IMR-90 (cell line): ENCODE data around the gene C1QC. TPM values are rescaled to one million over a fixed set of nuclear protein-coding genes. Genes with fewer than 3 reads are reported as not detected.

Experiments used
- ATAC-seq: fragments of 200-7000 bp; cut with Tn5 transposase; 2 replicates; pipeline ENCODE4 v1.9.1; 2020; ENCODE audit warnings: low read depth, mild to moderate bottlenecking, moderate library complexity
- BruUV-seq: library from RNA; stranded (reverse); fragments of 400-500 nt; replicated peaks from 2 replicates; lab custom pipeline; 2021; lab: Mats Ljungman, UMichigan
- CTCF ChIA-PET: fragments of 300-600 bp; formaldehyde crosslinking; extraction: SDS; loops from one replicate; lab custom pipeline; 2021; ENCODE audit warnings: antibody characterized with exemption; lab: Yijun Ruan, JAX
- POLR2A ChIA-PET: fragments of 300-600 bp; sonication (Branson Sonifier 250); formaldehyde crosslinking; loops from one replicate; lab custom pipeline; 2022; ENCODE audit warnings: antibody characterized with exemption; ENCODE audit not compliant: unreplicated experiment; lab: Charles Lee
- DNase-seq: peaks from one replicate; pipeline ENCODE4 v3.0.0; 2013
- H2AFZ ChIP-seq: replicated peaks from 2 replicates; pipeline ENCODE3; 2013; ENCODE audit warnings: low read length, mild to moderate bottlenecking; ENCODE audit not compliant: poor library complexity
- H2AK5ac ChIP-seq: 2 replicates; pipeline ENCODE4 v1.6.1; 2013; ENCODE audit warnings: low read depth, low read length, inconsistent platforms
- H2AK9ac ChIP-seq: replicated peaks from 2 replicates; pipeline ENCODE3; 2013; ENCODE audit warnings: mild to moderate bottlenecking, low read depth, low read length, moderate library complexity; ENCODE audit not compliant: poor library complexity
- H2BK120ac ChIP-seq: 2 replicates; pipeline ENCODE4 v1.6.1; 2013; ENCODE audit warnings: low read depth, low read length, inconsistent platforms
- H2BK15ac ChIP-seq: 3 replicates; pipeline ENCODE4 v1.6.1; 2013; ENCODE audit warnings: low read depth, low read length, inconsistent platforms
- H2BK20ac ChIP-seq: 2 replicates; pipeline ENCODE4 v1.6.1; 2013; ENCODE audit warnings: low read depth, mild to moderate bottlenecking, inconsistent platforms, low read length, moderate library complexity
- H2BK5ac ChIP-seq: 2 replicates; pipeline ENCODE4 v1.6.1; 2013; ENCODE audit warnings: mild to moderate bottlenecking, low read depth, low read length, inconsistent platforms; ENCODE audit not compliant: poor library complexity, severe bottlenecking
- H3K14ac ChIP-seq: replicated peaks from 2 replicates; pipeline ENCODE4 v1.6.1; 2013; ENCODE audit warnings: low read depth, low read length, inconsistent platforms
- H3K18ac ChIP-seq: 2 replicates; pipeline ENCODE4 v1.6.1; 2013; ENCODE audit warnings: low read depth, low read length, control low read depth
- H3K23ac ChIP-seq: 2 replicates; pipeline ENCODE4 v1.6.1; 2013; ENCODE audit warnings: low read depth, low read length, inconsistent platforms
- H3K27ac ChIP-seq: 2 replicates; pipeline ENCODE4 v1.5.1; 2013; ENCODE audit warnings: mild to moderate bottlenecking, control low read depth, low read length; ENCODE audit not compliant: insufficient read depth
- H3K27me3 ChIP-seq: 2 replicates; pipeline ENCODE4 v1.6.1; 2013; ENCODE audit warnings: low read length; ENCODE audit not compliant: control insufficient read depth, insufficient read depth
- H3K36me3 ChIP-seq: 2 replicates; pipeline ENCODE4 v1.6.1; 2013; ENCODE audit warnings: low read length, mixed read lengths; ENCODE audit not compliant: control insufficient read depth, insufficient read depth
- H3K4ac ChIP-seq: 2 replicates; pipeline ENCODE4 v1.6.1; 2013; ENCODE audit warnings: low read depth, low read length, inconsistent platforms
- H3K4me1 ChIP-seq: 2 replicates; pipeline ENCODE4 v1.6.1; 2013; ENCODE audit warnings: low read length, mixed read lengths; ENCODE audit not compliant: control insufficient read depth, insufficient read depth
- H3K4me2 ChIP-seq: 2 replicates; pipeline ENCODE4 v1.6.1; 2013; ENCODE audit warnings: low read depth, mild to moderate bottlenecking, control low read depth, low read length, moderate library complexity
- H3K4me3 ChIP-seq: 2 replicates; pipeline ENCODE4 v1.5.1; 2013; ENCODE audit warnings: low read depth, mild to moderate bottlenecking, control low read depth, low read length, moderate library complexity; ENCODE audit not compliant: insufficient read depth
- H3K56ac ChIP-seq: 2 replicates; pipeline ENCODE4 v1.6.1; 2013; ENCODE audit warnings: low read length, inconsistent platforms; ENCODE audit not compliant: insufficient read depth; ENCODE audit errors: extremely low read depth
- H3K79me1 ChIP-seq, 2 experiments: 2 replicates each; pipeline ENCODE4 v1.6.1; 2013; ENCODE audit warnings: low read length in 2 of 2, inconsistent platforms in 1 of 2, low read depth in 1 of 2
- H3K9ac ChIP-seq: 2 replicates; pipeline ENCODE4 v1.6.1; 2013; ENCODE audit warnings: low read depth, low read length, control low read depth
- H3K9me1 ChIP-seq: 2 replicates; pipeline ENCODE4 v1.6.1; 2013; ENCODE audit warnings: low read length, inconsistent platforms; ENCODE audit not compliant: insufficient read depth
- H3K9me3 ChIP-seq: 2 replicates; pipeline ENCODE4 v1.6.1; 2013; ENCODE audit warnings: low read length; ENCODE audit not compliant: control insufficient read depth, insufficient read depth
- H4K20me1 ChIP-seq: 2 replicates; pipeline ENCODE4 v1.6.1; 2013; ENCODE audit warnings: low read length, inconsistent platforms; ENCODE audit not compliant: insufficient read depth
- H4K5ac ChIP-seq: 2 replicates; pipeline ENCODE4 v1.6.1; 2013; ENCODE audit warnings: mild to moderate bottlenecking, low read depth, low read length, control low read depth
- H4K8ac ChIP-seq, 2 experiments: 2 replicates each; pipeline ENCODE4 v1.6.1; 2013; ENCODE audit warnings: low read depth in 2 of 2, low read length in 2 of 2, control low read depth in 1 of 2, inconsistent platforms in 1 of 2
- H4K91ac ChIP-seq: 2 replicates; pipeline ENCODE4 v1.6.1; 2013; ENCODE audit warnings: low read depth, low read length, inconsistent platforms; ENCODE audit not compliant: insufficient read depth
- CHD1 ChIP-seq: IDR thresholded peaks from 2 replicates; pipeline ENCODE4 v1.6.1; 2012; ENCODE audit warnings: low read depth, low read length, improper control_type of control experiment
- MAFK ChIP-seq: IDR thresholded peaks from 2 replicates; pipeline ENCODE4 v1.6.1; 2012; ENCODE audit warnings: low read depth, low read length, improper control_type of control experiment
- MAZ ChIP-seq: IDR thresholded peaks from 2 replicates; pipeline ENCODE4 v1.6.1; 2012; ENCODE audit warnings: low read depth, mild to moderate bottlenecking, low read length, improper control_type of control experiment, moderate library complexity, borderline replicate concordance
- POLR2A ChIP-seq: IDR thresholded peaks from 2 replicates; pipeline ENCODE4 v1.6.1; 2012; ENCODE audit warnings: mild to moderate bottlenecking, low read depth, low read length
- RCOR1 ChIP-seq: IDR thresholded peaks from 2 replicates; pipeline ENCODE4 v1.6.1; 2012; ENCODE audit warnings: mild to moderate bottlenecking, low read length, improper control_type of control experiment; ENCODE audit not compliant: insufficient replicate concordance
- SMC3 ChIP-seq: fragments of 150-350 bp; IDR thresholded peaks from 2 replicates; pipeline ENCODE4 v1.6.1; 2016; ENCODE audit warnings: low read depth, mild to moderate bottlenecking, antibody characterized with exemption, low read length, moderate library complexity
- USF2 ChIP-seq: fragments of 150-350 bp; IDR thresholded peaks from 2 replicates; pipeline ENCODE4 v1.6.1; 2017; ENCODE audit warnings: mild to moderate bottlenecking, antibody characterized with exemption, low read length, low read depth
- WGBS, 2 experiments: methylation state at CpG; one replicate each; pipeline versions ENCODE4 v1.1.5 to v1.1.7; 2013; ENCODE audit warnings: missing lambda C conversion rate in 2 of 2; ENCODE audit not compliant: insufficient read length in 1 of 2; ENCODE audit errors: extremely low coverage in 2 of 2; 5-methylcytosine and 5-hydroxymethylcytosine counted together
- dilution Hi-C: fragments of 300-500 bp; cut with HindIII; formaldehyde crosslinking; loops from one replicate; pipeline ENCODE4 v1.14.3; 2018; ENCODE audit warnings: low sequenced_read_pairs; ENCODE audit not compliant: unreplicated experiment
- in situ Hi-C: fragments of 300-500 bp; cut with MboI; formaldehyde crosslinking; loops from 3 replicates; pipeline ENCODE4 v1.14.3; 2019; ENCODE audit warnings: low sequenced_read_pairs, inconsistent platforms, mixed read lengths
- intact Hi-C: fragments of 100-400 bp; cut with micrococcal nuclease; formaldehyde crosslinking; loops from 2 replicates; pipeline ENCODE4 v1.10.0; 2022
- polyA plus RNA-seq, 3 experiments: library from polyadenylated mRNA; depleted of rRNA; stranded (reverse); fragments of >200 nt; gene quantifications; 2 replicates each; pipeline ENCODE4 v1.2.3, GENCODE V29; 2012; ENCODE audit warnings: low replicate concordance in 1 of 3
- total RNA-seq: library from RNA; depleted of rRNA; stranded (reverse); fragments of >200 nt; gene quantifications from 2 replicates; pipeline ENCODE4 v1.2.3, GENCODE V29; 2012

C1QC gene
- total and polyA plus RNA-seq, 2 of the 4 experiments (the other 2 are of a cell fraction) = not detected

GRCh38 chr1:22685591-22686059 lies 42.2 kb downstream of the C1QC start:
- Histone ChIP-seq H4K8ac (peak overlapping the region in 1 of 2 experiments; percentile 15; a peak in 1 of 4 replicates), H3K4ac (peak overlapping the region; percentile 56), H3K14ac (peak overlapping the region; percentile 33; the same call in 1 of the 2 replicates), H3K27me3 (peaks cover 14% of the 10 kb centered on the region), H3K79me1 (no peaks in the 10 kb centered on the region), H2BK5ac (no peak overlapping the region), H3K4me3 (no peak overlapping the region), H3K9me1 (no peaks in the 10 kb centered on the region), H3K23ac (no peak overlapping the region), H2BK120ac (peak overlapping the region; percentile 40; the same call in 1 of the 2 replicates), H4K20me1 (no peaks in the 10 kb centered on the region), H2AK5ac (peak overlapping the region; percentile 55; the same call in 1 of the 2 replicates), H2AFZ (peak overlapping the region; percentile 21), H2BK15ac (no peak overlapping the region), H3K4me1 (peaks cover 10% of the 10 kb centered on the region), H4K5ac (no peak overlapping the region), H3K18ac (no peak overlapping the region), H2BK20ac (0 out of 2 replicates have a peak overlapping the region, but pooled peaks have one; percentile 40), H3K9me3 (no peaks in the 10 kb centered on the region), H3K36me3 (no peaks in the 10 kb centered on the region), H3K4me2 (no peak overlapping the region), H3K9ac (no peak overlapping the region), H3K27ac (no peak overlapping the region), H3K56ac (no peak overlapping the region), H2AK9ac (no peak overlapping the region), H4K91ac (0 out of 2 replicates have a peak overlapping the region, but pooled peaks have one; percentile 23)
- TF ChIP-seq CHD1 = no peak
- TF ChIP-seq POLR2A = no peak
- TF ChIP-seq RCOR1 = no peak
- TF ChIP-seq MAFK = no peak
- no peak for TF ChIP-seq MAZ
- no peak for TF ChIP-seq USF2
- no peak for TF ChIP-seq SMC3
- DNase-seq (peak; percentile 23), ATAC-seq (peak; percentile 12)
- dilution Hi-C loops = no loop called here
- POLR2A ChIA-PET = no interaction called here
- in situ Hi-C loops = no loop called here
- CTCF ChIA-PET = no interaction called here
- 20% methylated on average over 10 of the region's 10 CpGs; no CpG with 5 or more reads in 1 of the 2 experiments for WGBS, 2 experiments
- intact Hi-C loops = no loop called here
- no TSS peak for BruUV-seq
